ENCODE data around the gene SLC4A5.
A peak's percentile ranks its signal among the peaks of the same experiment; 100 is the strongest.
"Not testable (repeated sequence)": the region's sequence is repeated elsewhere in the genome, so short reads cannot be mapped to it uniquely, and the experiment has no call there.

The SLC4A5 gene

DNA sequence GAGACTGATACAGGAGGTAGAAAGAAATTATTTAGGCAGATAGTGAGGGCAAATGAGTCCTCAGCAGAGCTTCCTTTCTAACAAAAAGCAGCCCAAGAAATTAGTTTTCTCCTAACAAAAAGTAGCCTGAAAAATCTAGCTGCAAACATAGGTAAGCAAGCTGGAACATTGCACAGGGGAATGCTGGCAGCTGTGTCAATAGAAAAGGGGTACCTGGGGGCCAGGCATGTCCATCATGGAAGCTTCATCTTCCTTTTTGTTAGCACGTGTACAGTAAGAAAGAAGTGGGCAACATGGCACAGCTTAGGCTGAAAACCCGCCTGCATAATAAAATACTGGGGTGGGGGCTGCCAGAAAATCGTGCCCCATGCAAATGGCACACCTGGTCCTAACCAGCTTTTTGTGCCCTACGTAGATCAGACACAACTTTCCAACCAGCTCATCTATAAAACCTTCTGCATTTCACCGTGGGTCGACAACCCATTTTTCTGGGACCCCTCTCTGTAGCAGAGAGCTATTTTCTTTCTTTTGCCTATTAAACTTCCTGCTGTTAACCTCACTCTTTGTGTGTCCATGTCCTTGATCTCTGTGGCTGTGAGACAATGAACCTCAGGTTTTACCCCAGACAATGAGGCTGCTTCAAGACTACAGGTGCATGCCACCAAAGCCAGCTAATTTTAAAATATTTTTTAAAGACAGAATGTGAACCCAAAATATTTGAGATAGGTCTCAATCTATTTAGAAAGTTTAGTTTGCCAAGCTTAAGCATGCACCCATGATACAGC is 151.4 kb downstream of the SLC4A5 start:
- Histone ChIP-seq H3K36me3 (ENCODE audit: insufficient read depth, low read length) (no peaks in the 10 kb centered on the region), H3K27ac (ENCODE audit: low read depth, low read length) (no peak overlapping the region), H3K4me1 (ENCODE audit: insufficient read depth, low read length) (no peaks in the 10 kb centered on the region), H3K27me3 (ENCODE audit: control insufficient read depth in 1 of 2, insufficient read depth in 2 of 2, low read length in 2 of 2) (no peaks in the 10 kb centered on the region), H3K9me3 (ENCODE audit: low read length) (no peaks in the 10 kb centered on the region), H3K9ac (ENCODE audit: low read length) (no peak overlapping the region), H3K4me3 (ENCODE audit: low read depth in 1 of 2, low read length in 2 of 2) (no peak overlapping the region)

- Histone ChIP-seq H3K9ac (ENCODE audit: low read length) (no peak overlapping the region), H3K36me3 (ENCODE audit: insufficient read depth, low read length) (no peaks in the 10 kb centered on the region), H3K9me3 (ENCODE audit: low read length) (no peaks in the 10 kb centered on the region), H3K27me3 (ENCODE audit: control insufficient read depth in 1 of 2, insufficient read depth in 2 of 2, low read length in 2 of 2) (no peaks in the 10 kb centered on the region), H3K4me3 (ENCODE audit: low read depth in 1 of 2, low read length in 2 of 2) (no peak overlapping the region), H3K4me1 (ENCODE audit: insufficient read depth, low read length) (no peaks in the 10 kb centered on the region), H3K27ac (ENCODE audit: low read depth, low read length) (no peak overlapping the region)
Observed at GRCh38 chr2:74188696-74189095, 154.5 kb downstream of the SLC4A5 start.

DNA sequence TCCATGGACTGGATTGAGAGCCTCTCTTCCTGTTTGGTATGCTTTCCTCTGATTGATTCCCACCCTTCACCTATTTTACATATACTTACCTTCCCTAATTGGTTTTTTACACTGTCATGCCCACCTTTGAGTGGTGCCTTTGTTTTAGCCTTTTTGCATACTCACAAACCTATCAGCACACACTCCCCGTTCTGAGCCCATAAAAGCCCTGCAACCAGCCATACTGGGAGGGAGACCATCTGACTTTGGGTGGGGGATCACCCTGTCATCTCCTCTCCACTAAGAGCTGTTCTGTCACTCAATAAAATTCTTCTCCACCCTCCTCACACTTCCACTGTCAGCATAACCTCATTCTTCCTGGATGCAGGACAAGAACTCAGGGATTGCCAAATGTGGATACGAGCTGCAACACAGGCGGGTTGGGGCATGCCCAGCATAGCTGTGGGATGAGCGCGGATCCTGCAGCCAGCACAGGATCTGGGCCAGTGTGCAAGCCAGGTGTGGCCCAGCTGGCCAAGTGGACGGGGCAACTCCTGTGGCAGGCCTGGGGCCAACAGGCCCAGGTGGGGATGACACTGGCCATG is 155.1 kb downstream of the SLC4A5 start:
- no peak overlapping the region for H3K27ac ChIP-seq (ENCODE audit: low read depth, low read length)

GRCh38 chr2:74186706-74187105 is 156.5 kb downstream of the SLC4A5 start:
- not testable (repeated sequence) for H3K27ac ChIP-seq (ENCODE audit: low read depth, low read length)

More for the DNA sequence above, 155.1 kb downstream of the SLC4A5 start:
- Histone ChIP-seq H3K27me3 (ENCODE audit: control insufficient read depth in 1 of 2, insufficient read depth in 2 of 2, low read length in 2 of 2) (no peaks in the 10 kb centered on the region), H3K9me3 (ENCODE audit: low read length) (no peaks in the 10 kb centered on the region), H3K9ac (ENCODE audit: low read length) (no peak overlapping the region), H3K4me1 (ENCODE audit: insufficient read depth, low read length) (no peaks in the 10 kb centered on the region), H3K36me3 (ENCODE audit: insufficient read depth, low read length) (no peaks in the 10 kb centered on the region), H3K4me3 (ENCODE audit: low read depth in 1 of 2, low read length in 2 of 2) (no peak overlapping the region)

GRCh38 chr2:74186038-74186437 is 157.2 kb downstream of the SLC4A5 start:
- no peak overlapping the region for H3K9ac ChIP-seq (ENCODE audit: low read length)
- H3K27me3 ChIP-seq (ENCODE audit: control insufficient read depth in 1 of 2, insufficient read depth in 2 of 2, low read length in 2 of 2): no peaks in the 10 kb centered on the region
- no peak overlapping the region for H3K4me3 ChIP-seq (ENCODE audit: low read depth in 1 of 2, low read length in 2 of 2)
- H3K9me3 ChIP-seq (ENCODE audit: low read length): no peaks in the 10 kb centered on the region
- no peaks in the 10 kb centered on the region for H3K4me1 ChIP-seq (ENCODE audit: insufficient read depth, low read length)
- H3K27ac ChIP-seq (ENCODE audit: low read depth, low read length): no peak overlapping the region
- no peaks in the 10 kb centered on the region for H3K36me3 ChIP-seq (ENCODE audit: insufficient read depth, low read length)

More at GRCh38 chr2:74186706-74187105, 156.5 kb downstream of the SLC4A5 start:
- not testable (repeated sequence) for H3K9me3 ChIP-seq (ENCODE audit: low read length); H3K36me3 ChIP-seq (ENCODE audit: insufficient read depth, low read length); H3K4me1 ChIP-seq (ENCODE audit: insufficient read depth, low read length); H3K27me3 ChIP-seq (ENCODE audit: control insufficient read depth in 1 of 2, insufficient read depth in 2 of 2, low read length in 2 of 2); H3K9ac ChIP-seq (ENCODE audit: low read length); H3K4me3 ChIP-seq (ENCODE audit: low read depth in 1 of 2, low read length in 2 of 2)

- Histone ChIP-seq H3K27ac (ENCODE audit: low read depth, low read length) (no peak overlapping the region), H3K9me3 (ENCODE audit: low read length) (no peaks in the 10 kb centered on the region), H3K9ac (ENCODE audit: low read length) (no peak overlapping the region), H3K27me3 (ENCODE audit: control insufficient read depth in 1 of 2, insufficient read depth in 2 of 2, low read length in 2 of 2) (no peaks in the 10 kb centered on the region), H3K4me1 (ENCODE audit: insufficient read depth, low read length) (no peaks in the 10 kb centered on the region), H3K36me3 (ENCODE audit: insufficient read depth, low read length) (no peaks in the 10 kb centered on the region), H3K4me3 (ENCODE audit: low read depth in 1 of 2, low read length in 2 of 2) (no peak overlapping the region)
Observed at GRCh38 chr2:74183878-74184277, 159.3 kb downstream of the SLC4A5 start.

DNA sequence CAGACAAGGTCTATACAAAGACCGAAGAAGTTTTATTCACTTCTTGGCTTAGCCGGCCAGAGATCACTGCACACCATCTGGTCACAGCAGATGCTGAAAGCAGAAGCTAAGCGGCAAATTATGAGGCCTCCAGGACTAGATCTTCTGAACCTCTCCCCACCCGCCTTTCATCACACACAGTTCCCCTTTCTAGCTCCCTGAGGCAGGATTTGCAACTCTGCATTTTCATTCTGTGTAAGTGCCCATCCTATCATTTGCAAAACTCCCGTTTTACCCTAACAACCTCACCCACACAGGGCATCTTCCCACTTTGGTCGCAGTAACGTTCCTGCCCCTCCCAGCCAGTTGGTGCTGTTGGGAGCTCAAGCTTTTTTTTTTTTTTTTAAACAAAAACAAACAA is 161.5 kb downstream of the SLC4A5 start:
- Histone ChIP-seq H3K27ac (ENCODE audit: low read depth, low read length) (no peak overlapping the region), H3K9ac (ENCODE audit: low read length) (no peak overlapping the region)

DNA sequence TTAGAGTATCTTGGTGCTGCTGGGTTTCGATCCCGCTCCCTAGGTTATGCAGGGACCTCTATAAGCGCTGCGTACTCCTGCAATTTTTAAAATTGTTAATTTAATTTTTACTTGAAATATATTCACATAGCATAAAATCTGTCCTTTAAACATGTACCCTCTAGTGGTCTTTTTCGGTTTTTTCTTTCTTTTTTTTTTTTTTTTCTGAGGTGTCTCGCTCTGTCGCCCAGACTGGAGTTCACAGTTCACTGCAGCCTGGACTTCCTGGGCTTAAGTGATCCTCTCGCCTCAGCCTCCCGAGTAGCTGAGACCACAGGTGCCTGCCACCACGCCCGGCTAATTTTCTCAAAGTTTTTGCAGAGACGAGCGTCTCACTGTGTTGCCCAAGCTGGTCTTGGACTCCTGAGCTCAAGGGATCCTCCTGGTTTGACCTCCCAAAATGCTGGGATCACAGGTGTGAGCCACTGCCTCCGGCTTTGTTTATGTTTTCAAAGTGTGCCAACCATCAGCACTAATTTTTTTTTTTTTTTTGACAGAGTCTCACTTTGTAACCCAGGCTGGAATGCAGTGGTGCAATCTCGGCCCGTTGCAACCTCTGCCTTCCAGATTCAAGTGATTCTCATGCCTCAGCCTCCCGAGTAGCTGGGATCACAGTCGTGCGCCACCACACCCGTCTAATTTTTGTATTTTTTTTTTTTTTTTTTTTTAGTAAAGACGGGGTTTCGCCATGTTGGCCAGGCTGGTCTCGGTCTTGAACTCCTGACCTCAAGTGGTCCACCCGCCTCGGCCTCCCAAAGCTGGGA is 164.0 kb downstream of the SLC4A5 start:
- no peaks in the 10 kb centered on the region for H3K36me3 ChIP-seq (ENCODE audit: insufficient read depth, low read length)
- no peaks in the 10 kb centered on the region for H3K27me3 ChIP-seq (ENCODE audit: control insufficient read depth in 1 of 2, insufficient read depth in 2 of 2, low read length in 2 of 2)
- peak overlapping the region; percentile 56 for H3K27ac ChIP-seq (ENCODE audit: low read depth, low read length)
- peaks cover 22% of the 10 kb centered on the region for H3K4me1 ChIP-seq (ENCODE audit: insufficient read depth, low read length)
- H3K9ac ChIP-seq (ENCODE audit: low read length): no peak overlapping the region
- no peaks in the 10 kb centered on the region for H3K9me3 ChIP-seq (ENCODE audit: low read length)
- H3K4me3 ChIP-seq (ENCODE audit: low read depth in 1 of 2, low read length in 2 of 2): peak overlapping the region; percentile 73 to 99

More for the DNA sequence above, 161.5 kb downstream of the SLC4A5 start:
- H3K4me1 ChIP-seq (ENCODE audit: insufficient read depth, low read length): peaks cover 7% of the 10 kb centered on the region
- H3K27me3 ChIP-seq (ENCODE audit: control insufficient read depth in 1 of 2, insufficient read depth in 2 of 2, low read length in 2 of 2): no peaks in the 10 kb centered on the region
- no peak overlapping the region for H3K4me3 ChIP-seq (ENCODE audit: low read depth in 1 of 2, low read length in 2 of 2)
- H3K9me3 ChIP-seq (ENCODE audit: low read length): no peaks in the 10 kb centered on the region
- no peaks in the 10 kb centered on the region for H3K36me3 ChIP-seq (ENCODE audit: insufficient read depth, low read length)

- H3K36me3 ChIP-seq (ENCODE audit: insufficient read depth, low read length): no peaks in the 10 kb centered on the region
- peak within 1 kb of the TSS; percentile 73 to 99 for H3K4me3 ChIP-seq (ENCODE audit: low read depth in 1 of 2, low read length in 2 of 2)
- H3K27ac ChIP-seq (ENCODE audit: low read depth, low read length): peak within 1 kb of the TSS; percentile 89
- H3K9me3 ChIP-seq (ENCODE audit: low read length): no peaks in the 10 kb centered on the region
- H3K4me1 ChIP-seq (ENCODE audit: insufficient read depth, low read length): peaks cover 22% of the 10 kb centered on the region
- no peaks in the 10 kb centered on the region for H3K27me3 ChIP-seq (ENCODE audit: control insufficient read depth in 1 of 2, insufficient read depth in 2 of 2, low read length in 2 of 2)
- H3K9ac ChIP-seq (ENCODE audit: low read length): peak within 1 kb of the TSS; percentile 80
Observed at GRCh38 chr2:74178211-74179062, 164.8 kb downstream of the SLC4A5 start, which contains the start of gene MOB1A. Gene MOB1A (minus strand): TSS chr2:74178879. CDS start chr2:74178674, 205 bp downstream.

- no peaks in the 10 kb centered on the region for H3K36me3 ChIP-seq (ENCODE audit: insufficient read depth, low read length)
- H3K27me3 ChIP-seq (ENCODE audit: control insufficient read depth in 1 of 2, insufficient read depth in 2 of 2, low read length in 2 of 2): no peaks in the 10 kb centered on the region
- H3K4me3 ChIP-seq (ENCODE audit: low read depth in 1 of 2, low read length in 2 of 2): peak overlapping the region; percentile 73 to 99
- H3K9ac ChIP-seq (ENCODE audit: low read length): peak overlapping the region; percentile 80
- H3K9me3 ChIP-seq (ENCODE audit: low read length): no peaks in the 10 kb centered on the region
- H3K27ac ChIP-seq (ENCODE audit: low read depth, low read length): peak overlapping the region; percentile 89
- peaks cover 22% of the 10 kb centered on the region for H3K4me1 ChIP-seq (ENCODE audit: insufficient read depth, low read length)
Observed at GRCh38 chr2:74177696-74178095, 165.5 kb downstream of the SLC4A5 start.

DNA sequence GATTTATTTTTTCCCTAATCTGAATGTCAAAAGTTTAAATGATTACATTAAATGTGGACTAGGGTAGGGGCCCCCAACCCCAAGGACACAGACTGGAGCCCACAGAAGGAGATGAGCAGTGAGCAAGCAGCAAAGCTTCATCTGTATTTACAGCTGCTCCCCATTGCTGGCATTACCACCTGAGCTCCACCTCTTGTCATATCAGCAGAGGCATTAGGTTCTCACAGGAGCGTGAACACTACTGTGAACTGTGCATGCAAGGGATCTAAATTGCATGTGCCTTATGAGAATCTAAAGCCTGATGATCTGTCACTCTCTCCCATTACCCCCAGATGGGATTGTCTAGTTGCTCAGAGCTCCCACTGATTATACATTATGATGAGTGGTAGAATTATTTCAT is 168.3 kb downstream of the SLC4A5 start:
- Histone ChIP-seq H3K4me1 (ENCODE audit: insufficient read depth, low read length) (peaks cover 22% of the 10 kb centered on the region), H3K27me3 (ENCODE audit: control insufficient read depth in 1 of 2, insufficient read depth in 2 of 2, low read length in 2 of 2) (no peaks in the 10 kb centered on the region), H3K9ac (ENCODE audit: low read length) (no peak overlapping the region), H3K9me3 (ENCODE audit: low read length) (no peaks in the 10 kb centered on the region), H3K27ac (ENCODE audit: low read depth, low read length) (no peak overlapping the region), H3K4me3 (ENCODE audit: low read depth in 1 of 2, low read length in 2 of 2) (no peak overlapping the region), H3K36me3 (ENCODE audit: insufficient read depth, low read length) (no peaks in the 10 kb centered on the region)
